Natural killer cell treated with Interleukin-12 subunit alpha and Interleukin-12 subunit beta and Interleukin-15 and Interleukin-18, amount 100 ng/mL, for 72 hours (primary cell): ENCODE measurements around the gene ARHGAP28. TPM values are rescaled to one million over a fixed set of nuclear protein-coding genes. Genes with fewer than 3 reads are reported as not detected.
"Not testable (repeated sequence)": the region's sequence is repeated elsewhere in the genome, so short reads cannot be mapped to it uniquely, and the experiment has no call there.

Experiments used
- ATAC-seq, 2 donors: fragments of 150-1000 bp; cut with Tn5 transposase in 1 of 2; sonication (Bioruptor Pico), chemical (Tn5 transposase) in 1 of 2; 2 replicates each; pipeline ENCODE4 v1.10.0; 2021
- DNase-seq: peaks from one replicate; pipeline ENCODE4 v3.0.0; 2022; ENCODE audit warnings: low spot score
- H3K27ac Mint-ChIP-seq, 2 donors: 1 replicate in 1 of 2; 2 replicates in 1 of 2; pipeline ENCODE4 v1.8.0; 2022; ENCODE audit warnings: mixed read lengths in 2 of 2, mild to moderate bottlenecking in 1 of 2, moderate library complexity in 1 of 2
- H3K27me3 Mint-ChIP-seq, 2 donors: 1 replicate in 1 of 2; 2 replicates in 1 of 2; pipeline ENCODE4 v1.8.0; 2022; ENCODE audit warnings: mixed read lengths in 2 of 2
- H3K36me3 Mint-ChIP-seq: one replicate; pipeline ENCODE4 v1.8.0; 2022; ENCODE audit warnings: mixed read lengths
- H3K4me1 Mint-ChIP-seq, 2 donors: 1 replicate in 1 of 2; 2 replicates in 1 of 2; pipeline ENCODE4 v1.8.0; 2022; ENCODE audit warnings: low read depth in 2 of 2, mixed read lengths in 2 of 2, mild to moderate bottlenecking in 1 of 2
- H3K4me3 Mint-ChIP-seq: one replicate; pipeline ENCODE4 v1.8.0; 2022; ENCODE audit warnings: mixed read lengths
- H3K9me3 Mint-ChIP-seq: 2 replicates; pipeline ENCODE4 v1.8.0; 2022; ENCODE audit warnings: mixed read lengths
- total RNA-seq, 2 donors: library from RNA; stranded (reverse); gene quantifications; one replicate each; pipeline ENCODE4 v1.2.3, GENCODE V29; 2022

ARHGAP28 gene
- total RNA-seq, 2 donors from 2014 or later, result not detected

GRCh38 chr18:6934859-6935258 lies 205.3 kb downstream of the ARHGAP28 start:
- no peak for DNase-seq
- H3K36me3 Mint-ChIP-seq, result peaks cover 5% of the 10 kb centered on the region
- peaks cover 9 to 10% of the 10 kb centered on the region in 2 donors for H3K27me3 Mint-ChIP-seq
- peaks cover 0 to 3% of the 10 kb centered on the region in 2 donors for H3K4me1 Mint-ChIP-seq
- H3K4me3 Mint-ChIP-seq, result no peak overlapping the region
- peaks cover 6% of the 10 kb centered on the region for H3K9me3 Mint-ChIP-seq
- no peak for ATAC-seq
- H3K27ac Mint-ChIP-seq, result no peak overlapping the region

- ATAC-seq, result no peak
Observed at GRCh38 chr18:6938003-6938402, 208.5 kb downstream of the ARHGAP28 start.

DNA sequence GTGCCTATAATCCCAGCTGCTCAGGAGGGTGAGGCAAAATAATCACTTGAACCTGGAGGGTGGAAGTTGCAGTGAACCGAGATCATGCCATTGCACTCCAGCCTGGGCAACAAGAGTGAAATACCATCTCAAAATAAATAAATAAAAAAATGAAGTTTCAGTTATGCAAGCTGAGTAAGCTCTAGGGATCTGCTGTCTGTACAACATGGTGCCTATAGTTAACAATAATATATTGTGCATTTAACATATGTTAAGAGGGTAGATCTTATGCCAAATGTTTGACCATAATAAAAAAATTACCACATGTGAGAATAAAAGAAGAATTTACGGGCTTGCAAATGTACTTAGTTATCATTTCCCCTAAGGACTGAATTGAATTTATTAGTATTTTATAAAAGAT lies 208.9 kb downstream of the ARHGAP28 start:
- not testable (repeated sequence) for H3K27ac Mint-ChIP-seq

More at GRCh38 chr18:6938003-6938402, 208.5 kb downstream of the ARHGAP28 start:
- Mint-ChIP-seq H3K36me3 (peaks cover 5% of the 10 kb centered on the region), H3K9me3 (peaks cover 3% of the 10 kb centered on the region), H3K4me1 (peaks cover 0 to 3% of the 10 kb centered on the region in 2 donors), H3K27ac (no peak overlapping the region), H3K27me3 (peaks cover 9 to 10% of the 10 kb centered on the region in 2 donors), H3K4me3 (no peak overlapping the region)
- no peak for DNase-seq

GRCh38 chr18:6939972-6940371 lies 210.5 kb downstream of the ARHGAP28 start:
- H3K9me3 Mint-ChIP-seq, result no peaks in the 10 kb centered on the region
- ATAC-seq (no peak), DNase-seq (no peak)
- H3K27ac Mint-ChIP-seq, result no peak overlapping the region
- H3K36me3 Mint-ChIP-seq, result peaks cover 5% of the 10 kb centered on the region
- H3K27me3 Mint-ChIP-seq, result peaks cover 6 to 10% of the 10 kb centered on the region in 2 donors
- peaks cover 0 to 3% of the 10 kb centered on the region in 2 donors for H3K4me1 Mint-ChIP-seq
- H3K4me3 Mint-ChIP-seq, result no peak overlapping the region

More for the DNA sequence above, 208.9 kb downstream of the ARHGAP28 start:
- ATAC-seq, DNase-seq, H3K4me3 Mint-ChIP-seq, H3K4me1 Mint-ChIP-seq, H3K9me3 Mint-ChIP-seq, H3K36me3 Mint-ChIP-seq: not testable (repeated sequence)
- H3K27me3 Mint-ChIP-seq, result peaks cover 9 to 10% of the 10 kb centered on the region in 2 donors

- Mint-ChIP-seq H3K9me3 (no peaks in the 10 kb centered on the region), H3K27ac (no peak overlapping the region), H3K4me1 (peaks cover 0 to 3% of the 10 kb centered on the region in 2 donors), H3K4me3 (no peak overlapping the region), H3K27me3 (peaks cover 2 to 10% of the 10 kb centered on the region in 2 donors), H3K36me3 (peaks cover 1% of the 10 kb centered on the region)
- DNase-seq (no peak), ATAC-seq (no peak)
Observed at GRCh38 chr18:6940451-6940850, 210.9 kb downstream of the ARHGAP28 start.

DNA sequence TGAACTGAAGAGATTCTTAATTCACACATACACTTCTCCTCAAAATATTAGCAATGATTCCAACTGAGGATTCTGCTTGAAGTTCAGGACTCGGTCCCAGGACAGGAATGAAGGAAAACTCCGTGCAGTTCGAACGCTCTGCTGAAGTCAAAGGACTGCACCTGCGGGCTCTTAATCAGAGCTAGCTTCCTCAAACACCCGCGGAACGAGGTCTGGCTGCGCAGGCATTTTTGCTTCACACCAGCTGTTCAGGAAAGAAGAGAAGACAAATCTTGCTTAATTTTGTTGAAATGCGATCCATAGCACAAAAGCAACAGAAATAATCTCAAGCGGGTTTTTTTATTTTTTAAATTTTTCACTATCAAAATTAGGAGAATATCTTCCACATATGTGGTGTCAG lies 212.5 kb downstream of the ARHGAP28 start:
- H3K4me3 Mint-ChIP-seq, result no peak overlapping the region
- H3K36me3 Mint-ChIP-seq, result no peaks in the 10 kb centered on the region
- H3K9me3 Mint-ChIP-seq, result no peaks in the 10 kb centered on the region
- H3K4me1 Mint-ChIP-seq, result peaks cover 0 to 3% of the 10 kb centered on the region in 2 donors
- H3K27me3 Mint-ChIP-seq, result peaks cover 0 to 7% of the 10 kb centered on the region in 2 donors
- DNase-seq, result no peak
- no peak overlapping the region for H3K27ac Mint-ChIP-seq
- ATAC-seq, result no peak

GRCh38 chr18:6942742-6943141 lies 213.2 kb downstream of the ARHGAP28 start:
- no peaks in the 10 kb centered on the region for H3K9me3 Mint-ChIP-seq
- peaks cover 0 to 6% of the 10 kb centered on the region in 2 donors for H3K27me3 Mint-ChIP-seq
- no peaks in the 10 kb centered on the region for H3K36me3 Mint-ChIP-seq
- no peak overlapping the region for H3K4me3 Mint-ChIP-seq
- DNase-seq (no peak), ATAC-seq (no peak)
- H3K4me1 Mint-ChIP-seq, result peaks cover 0 to 3% of the 10 kb centered on the region in 2 donors
- H3K27ac Mint-ChIP-seq, result no peak overlapping the region

- Mint-ChIP-seq H3K36me3 (no peaks in the 10 kb centered on the region), H3K4me1 (no peaks in the 10 kb centered on the region), H3K27ac (no peak overlapping the region), H3K4me3 (no peak overlapping the region), H3K27me3 (peaks cover 0 to 3% of the 10 kb centered on the region in 2 donors), H3K9me3 (no peaks in the 10 kb centered on the region)
- ATAC-seq, result no peak
- DNase-seq, result no peak
Observed at GRCh38 chr18:6943143-6943542, 213.6 kb downstream of the ARHGAP28 start.

DNA sequence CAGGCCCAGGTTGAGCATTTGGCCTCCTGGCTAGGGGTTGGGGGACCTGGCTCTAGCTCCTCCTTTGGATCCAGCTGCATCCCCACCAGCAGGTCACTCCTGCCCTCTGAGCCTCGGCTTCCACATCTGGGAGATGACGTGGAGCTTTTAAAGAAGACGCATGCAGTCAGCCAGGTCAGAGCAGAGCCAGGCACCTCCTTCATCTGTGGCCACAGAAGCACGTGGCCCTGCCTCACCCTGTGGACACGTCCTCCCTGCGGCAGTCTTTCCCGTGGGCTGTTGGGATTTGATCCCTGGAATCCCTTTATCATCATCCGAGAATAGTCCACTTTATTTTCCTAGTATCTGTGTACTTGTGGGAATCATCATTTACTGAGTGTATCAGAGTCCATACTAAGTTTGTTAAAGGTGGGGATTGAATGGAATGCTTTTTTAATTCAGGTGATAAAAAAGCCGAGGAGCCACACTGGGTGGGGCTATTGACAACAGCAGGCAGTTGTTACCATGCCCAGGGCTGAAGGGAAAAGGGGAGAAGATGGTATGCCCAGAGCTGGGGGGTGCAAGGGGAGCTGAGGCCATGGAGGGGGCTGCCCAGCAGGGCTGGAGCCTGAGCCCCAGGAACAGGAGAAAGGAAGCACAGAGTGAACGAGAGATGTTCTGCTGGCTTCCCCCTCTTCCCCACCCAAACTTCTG lies 218.0 kb downstream of the ARHGAP28 start:
- DNase-seq (no peak), ATAC-seq (peak in 1 of 2 donors; percentile 19)
- no peaks in the 10 kb centered on the region for H3K27me3 Mint-ChIP-seq
- H3K4me1 Mint-ChIP-seq, result no peaks in the 10 kb centered on the region
- no peak overlapping the region for H3K4me3 Mint-ChIP-seq
- no peaks in the 10 kb centered on the region for H3K9me3 Mint-ChIP-seq
- H3K36me3 Mint-ChIP-seq, result no peaks in the 10 kb centered on the region
- H3K27ac Mint-ChIP-seq, result no peak overlapping the region

- H3K9me3 Mint-ChIP-seq, result no peaks in the 10 kb centered on the region
- DNase-seq (no peak), ATAC-seq (no peak)
- H3K4me1 Mint-ChIP-seq, result no peaks in the 10 kb centered on the region
- no peak overlapping the region for H3K27ac Mint-ChIP-seq
- no peak overlapping the region for H3K4me3 Mint-ChIP-seq
- H3K36me3 Mint-ChIP-seq, result no peaks in the 10 kb centered on the region
- H3K27me3 Mint-ChIP-seq, result no peaks in the 10 kb centered on the region
Observed at GRCh38 chr18:6948281-6949055, 219.0 kb downstream of the ARHGAP28 start.

DNA sequence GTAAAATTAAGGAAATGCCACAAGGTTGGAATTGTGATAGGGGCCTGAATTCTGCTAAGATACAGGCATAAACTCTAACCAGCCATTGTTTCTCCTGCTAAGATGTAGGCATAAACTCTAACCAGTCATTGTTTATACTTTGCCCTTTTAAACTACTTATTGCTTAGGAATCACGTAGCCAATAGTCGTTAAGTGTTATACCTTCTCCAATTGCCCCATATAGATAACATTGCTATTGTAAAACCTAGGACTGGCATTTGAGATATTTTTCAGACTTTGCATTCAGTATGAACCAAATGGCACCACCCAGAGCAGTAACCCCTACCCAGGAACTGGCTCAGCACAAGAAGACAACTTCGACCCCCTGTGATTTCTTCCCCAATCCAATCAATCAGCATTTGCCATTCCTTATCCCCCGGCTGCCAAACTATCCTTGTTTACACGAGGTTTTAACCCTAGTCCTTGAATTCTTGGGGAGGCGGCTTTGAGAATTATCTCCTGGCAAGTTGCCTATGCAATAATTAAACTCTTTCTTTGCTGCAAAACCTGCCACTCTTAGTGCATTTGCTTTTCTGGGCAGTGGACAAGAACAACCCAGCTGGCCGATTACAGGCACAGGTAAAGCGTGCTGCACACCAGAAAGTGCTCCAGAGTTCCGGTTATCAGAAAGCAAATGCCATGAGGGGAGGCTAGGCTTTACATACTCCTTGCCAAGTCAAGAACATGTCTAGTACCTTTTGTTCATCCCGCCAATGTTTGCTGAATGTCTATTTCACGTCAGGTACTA lies 220.5 kb downstream of the ARHGAP28 start:
- H3K36me3 Mint-ChIP-seq, result no peaks in the 10 kb centered on the region
- no peak overlapping the region for H3K27ac Mint-ChIP-seq
- no peaks in the 10 kb centered on the region for H3K9me3 Mint-ChIP-seq
- no peaks in the 10 kb centered on the region for H3K27me3 Mint-ChIP-seq
- H3K4me3 Mint-ChIP-seq, result no peak overlapping the region
- H3K4me1 Mint-ChIP-seq, result no peaks in the 10 kb centered on the region
- no peak for DNase-seq
- ATAC-seq, result no peak

GRCh38 chr18:6950641-6951040 lies 221.1 kb downstream of the ARHGAP28 start:
- Mint-ChIP-seq H3K36me3 (no peaks in the 10 kb centered on the region), H3K27me3 (no peaks in the 10 kb centered on the region), H3K27ac (no peak overlapping the region), H3K9me3 (no peaks in the 10 kb centered on the region), H3K4me1 (no peaks in the 10 kb centered on the region), H3K4me3 (no peak overlapping the region)
- DNase-seq, result no peak
- no peak for ATAC-seq

- Mint-ChIP-seq H3K27ac (no peak overlapping the region), H3K4me3 (no peak overlapping the region), H3K27me3 (no peaks in the 10 kb centered on the region), H3K4me1 (no peaks in the 10 kb centered on the region), H3K36me3 (no peaks in the 10 kb centered on the region), H3K9me3 (no peaks in the 10 kb centered on the region)
- DNase-seq, result no peak
- ATAC-seq, result no peak
Observed at GRCh38 chr18:6951336-6952090, 222.0 kb downstream of the ARHGAP28 start.
